PC-3 (cell line): Measurements from ENCODE around the gene ARHGAP22. TPM values are rescaled to one million over a fixed set of nuclear protein-coding genes. Genes with fewer than 3 reads are reported as not detected.

Source experiments
- ATAC-seq: fragments of 200-7000 bp; cut with Tn5 transposase; 2 replicates; pipeline ENCODE4 v1.9.1; 2020; ENCODE audit warnings: mild to moderate bottlenecking, moderate library complexity
- BruUV-seq: library from RNA; stranded (reverse); fragments of 400-500 nt; replicated peaks from 2 replicates; lab custom pipeline; 2021; lab: Mats Ljungman, UMichigan
- CTCF ChIA-PET: fragments of 300-600 bp; sonication (Branson Sonifier 250); formaldehyde crosslinking; loops from one replicate; lab custom pipeline; 2022; ENCODE audit warnings: antibody characterized with exemption; lab: Charles Lee
- POLR2A ChIA-PET: fragments of 300-600 bp; sonication (Branson Sonifier 250); formaldehyde crosslinking; loops from one replicate; lab custom pipeline; 2022; ENCODE audit warnings: antibody characterized with exemption; ENCODE audit not compliant: unreplicated experiment; lab: Charles Lee
- DNase-seq: peaks from one replicate; pipeline ENCODE4 v3.0.0-alpha.2; 2015
- H2AFZ ChIP-seq: fragments of 300-600 bp; sonication (generic); 2 replicates; pipeline ENCODE4 v1.6.0; 2016; ENCODE audit warnings: antibody characterized with exemption, low read length
- H3F3A ChIP-seq: fragments of 300-600 bp; sonication (generic); one replicate; pipeline ENCODE4 v1.6.0; 2017; ENCODE audit warnings: antibody characterized with exemption, low read length, control low read depth, mild to moderate bottlenecking; ENCODE audit not compliant: unreplicated experiment
- H3K27ac ChIP-seq: fragments of 300-600 bp; sonication (generic); 2 replicates; pipeline ENCODE4 v1.5.1; 2016; ENCODE audit warnings: mild to moderate bottlenecking, low read length
- H3K27me3 ChIP-seq: fragments of 300-600 bp; sonication (generic); 2 replicates; pipeline ENCODE4 v1.6.1; 2016; ENCODE audit warnings: low read length, mixed read lengths
- H3K36me3 ChIP-seq: fragments of 300-600 bp; sonication (generic); 2 replicates; pipeline ENCODE4 v1.6.1; 2016; ENCODE audit warnings: low read depth, mixed run types, low read length, mixed read lengths
- H3K4me1 ChIP-seq: fragments of 300-600 bp; sonication (generic); 2 replicates; pipeline ENCODE4 v1.5.1; 2016; ENCODE audit warnings: low read length; ENCODE audit not compliant: insufficient read depth
- H3K4me2 ChIP-seq: fragments of 300-600 bp; sonication (generic); 2 replicates; pipeline ENCODE4 v1.6.0; 2016; ENCODE audit warnings: low read length
- H3K4me3 ChIP-seq: fragments of 300-600 bp; sonication (generic); 2 replicates; pipeline ENCODE4 v1.5.1; 2016; ENCODE audit warnings: mild to moderate bottlenecking, low read length, mixed read lengths
- H3K79me2 ChIP-seq: fragments of 300-600 bp; sonication (generic); 2 replicates; pipeline ENCODE4 v1.6.1; 2017; ENCODE audit warnings: low read length, mixed read lengths
- H3K9ac ChIP-seq: fragments of 300-600 bp; sonication (generic); 2 replicates; pipeline ENCODE4 v1.6.0; 2016; ENCODE audit warnings: mild to moderate bottlenecking, low read length
- H3K9me2 ChIP-seq: fragments of 300-600 bp; sonication (generic); replicated peaks from 2 replicates; pipeline ENCODE4 v1.6.1; 2016; ENCODE audit warnings: mixed run types, low read length, mixed read lengths
- H3K9me3 ChIP-seq: fragments of 300-600 bp; sonication (generic); 2 replicates; pipeline ENCODE4 v1.6.1; 2016; ENCODE audit warnings: low read length, mixed read lengths
- H4K20me1 ChIP-seq: fragments of 300-600 bp; sonication (generic); 2 replicates; pipeline ENCODE4 v1.6.1; 2016; ENCODE audit warnings: low read length, mixed read lengths
- EZH2 ChIP-seq: fragments of 300-600 bp; sonication (generic); IDR thresholded peaks from one replicate; pipeline ENCODE4 v1.6.1; 2017; ENCODE audit warnings: antibody characterized with exemption, mild to moderate bottlenecking, low read length; ENCODE audit not compliant: unreplicated experiment
- EZH2phosphoT487 ChIP-seq: fragments of 300-600 bp; sonication (generic); IDR thresholded peaks from 2 replicates; pipeline ENCODE4 v1.6.1; 2018; ENCODE audit warnings: mild to moderate bottlenecking, antibody characterized with exemption, low read length, borderline replicate concordance
- intact Hi-C: fragments of 100-400 bp; cut with micrococcal nuclease; formaldehyde crosslinking; loops from 2 replicates; pipeline ENCODE4 v1.9.0; 2023
- total RNA-seq: library from RNA; depleted of rRNA; stranded (reverse); fragments of >200 nt; gene quantifications from 2 replicates; pipeline ENCODE4 v1.2.3, GENCODE V29; 2014
- TF ChIP-seq, protein P1 (sequence below): fragments of 300-600 bp; sonication (generic); conservative IDR thresholded peaks from 2 replicates; pipeline ENCODE4 v1.5.1; 2017; ENCODE audit warnings: antibody characterized with exemption, low read depth, mild to moderate bottlenecking, low read length

The ARHGAP22 gene
- total RNA-seq, 1 experiment from 2014 or later: 12.2 TPM

DNA sequence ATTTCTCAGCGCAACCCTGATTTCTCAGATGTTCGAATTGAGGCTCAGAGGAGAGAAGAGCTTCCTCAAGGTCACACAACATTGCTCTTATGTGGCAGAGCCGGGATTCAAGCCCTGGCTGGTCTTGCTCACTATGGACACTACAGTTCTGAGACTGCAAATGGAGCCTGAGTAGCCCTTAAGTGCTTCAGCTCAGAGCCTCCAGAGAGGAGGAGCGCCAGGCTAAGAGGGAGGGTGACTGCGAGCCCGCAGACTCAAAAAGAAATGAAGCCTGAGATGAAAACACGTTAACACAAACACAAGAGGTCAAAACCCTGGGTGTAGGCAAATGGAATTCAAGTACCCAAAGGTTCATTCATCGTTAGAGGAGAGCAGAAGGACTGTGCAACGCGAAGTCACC, 13.9 kb downstream of the ARHGAP22 start:
- H3K79me2 ChIP-seq: no peaks in the 10 kb centered on the region
- no peak overlapping the region for H3K9ac ChIP-seq
- no peak for ATAC-seq

DNA sequence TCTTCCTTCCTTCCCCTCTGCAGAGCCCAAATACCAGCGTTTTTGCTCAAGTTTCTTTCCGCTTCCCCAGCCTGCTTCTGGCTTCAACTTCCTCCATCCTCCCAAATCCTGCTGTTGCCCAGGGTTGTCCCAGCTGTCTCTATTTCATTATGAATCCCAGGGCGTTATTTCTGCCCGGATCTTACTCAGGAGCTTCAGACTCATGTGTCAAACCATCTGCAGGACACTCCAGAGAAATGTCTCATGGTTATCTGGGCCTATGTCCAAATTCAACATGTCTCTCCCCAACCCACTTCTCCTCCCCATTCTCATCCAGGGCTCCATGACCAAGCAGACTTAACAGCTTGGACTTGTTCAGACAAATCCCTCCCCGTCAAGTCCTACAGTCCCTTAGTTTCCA, 15.6 kb downstream of the ARHGAP22 start:
- intact Hi-C loops: no loop called here
- Histone ChIP-seq H3F3A (no peaks in the 10 kb centered on the region), H3K4me3 (no peak overlapping the region), H3K9me3 (no peaks in the 10 kb centered on the region), H3K27me3 (no peaks in the 10 kb centered on the region), H3K36me3 (no peaks in the 10 kb centered on the region), H3K9ac (no peak overlapping the region), H3K4me2 (no peak overlapping the region), H4K20me1 (no peaks in the 10 kb centered on the region), H3K27ac (no peak overlapping the region), H3K4me1 (no peaks in the 10 kb centered on the region), H3K79me2 (no peaks in the 10 kb centered on the region), H3K9me2 (no peaks in the 10 kb centered on the region), H2AFZ (no peak overlapping the region)
- DNase-seq (no peak), ATAC-seq (no peak)
- ChIA-PET CTCF (no interaction called here), POLR2A (no interaction called here)
- no TSS peak for BruUV-seq
- TF ChIP-seq, protein P1, sequence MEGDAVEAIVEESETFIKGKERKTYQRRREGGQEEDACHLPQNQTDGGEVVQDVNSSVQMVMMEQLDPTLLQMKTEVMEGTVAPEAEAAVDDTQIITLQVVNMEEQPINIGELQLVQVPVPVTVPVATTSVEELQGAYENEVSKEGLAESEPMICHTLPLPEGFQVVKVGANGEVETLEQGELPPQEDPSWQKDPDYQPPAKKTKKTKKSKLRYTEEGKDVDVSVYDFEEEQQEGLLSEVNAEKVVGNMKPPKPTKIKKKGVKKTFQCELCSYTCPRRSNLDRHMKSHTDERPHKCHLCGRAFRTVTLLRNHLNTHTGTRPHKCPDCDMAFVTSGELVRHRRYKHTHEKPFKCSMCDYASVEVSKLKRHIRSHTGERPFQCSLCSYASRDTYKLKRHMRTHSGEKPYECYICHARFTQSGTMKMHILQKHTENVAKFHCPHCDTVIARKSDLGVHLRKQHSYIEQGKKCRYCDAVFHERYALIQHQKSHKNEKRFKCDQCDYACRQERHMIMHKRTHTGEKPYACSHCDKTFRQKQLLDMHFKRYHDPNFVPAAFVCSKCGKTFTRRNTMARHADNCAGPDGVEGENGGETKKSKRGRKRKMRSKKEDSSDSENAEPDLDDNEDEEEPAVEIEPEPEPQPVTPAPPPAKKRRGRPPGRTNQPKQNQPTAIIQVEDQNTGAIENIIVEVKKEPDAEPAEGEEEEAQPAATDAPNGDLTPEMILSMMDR: no peak
- TF ChIP-seq EZH2 (no peak), EZH2phosphoT487 (no peak)

More for the DNA sequence above, 13.9 kb downstream of the ARHGAP22 start:
- no TSS peak for BruUV-seq
- ChIA-PET POLR2A (no interaction called here), CTCF (no interaction called here)
- Histone ChIP-seq H3K9me2 (no peaks in the 10 kb centered on the region), H4K20me1 (no peaks in the 10 kb centered on the region), H3K4me2 (no peak overlapping the region), H3K4me3 (no peak overlapping the region), H3K27me3 (no peaks in the 10 kb centered on the region), H3K36me3 (no peaks in the 10 kb centered on the region), H3K4me1 (no peaks in the 10 kb centered on the region), H3F3A (no peaks in the 10 kb centered on the region), H2AFZ (no peak overlapping the region), H3K9me3 (no peaks in the 10 kb centered on the region), H3K27ac (no peak overlapping the region)
- no peak for DNase-seq
- TF ChIP-seq, protein P1: no peak
- no peak for TF ChIP-seq EZH2
- TF ChIP-seq EZH2phosphoT487: no peak
- intact Hi-C loops: no loop called here

DNA sequence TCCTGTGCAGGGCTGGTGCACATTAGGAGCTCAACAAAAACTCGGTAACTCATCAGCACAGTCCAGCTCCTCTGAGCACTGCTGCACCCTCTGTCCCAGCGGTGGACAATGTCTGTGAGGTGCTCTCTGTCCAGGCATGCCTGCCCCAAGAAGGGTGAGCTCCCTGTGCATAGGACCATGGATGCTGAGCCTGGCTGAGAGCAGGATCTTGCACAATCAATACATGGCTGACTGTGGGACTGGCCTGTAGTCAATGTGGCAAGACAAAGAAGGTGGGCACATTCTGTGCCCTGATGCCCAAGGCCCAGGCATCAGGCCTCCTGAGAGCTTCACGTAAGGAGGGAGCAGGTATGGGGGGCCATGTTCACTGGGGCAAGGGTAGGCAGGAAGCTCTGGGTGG, 17.1 kb downstream of the ARHGAP22 start:
- Histone ChIP-seq H3K27ac (no peak overlapping the region), H3K9ac (no peak overlapping the region), H3K27me3 (no peaks in the 10 kb centered on the region), H3K36me3 (no peaks in the 10 kb centered on the region), H4K20me1 (no peaks in the 10 kb centered on the region), H3K79me2 (no peaks in the 10 kb centered on the region), H2AFZ (no peak overlapping the region), H3K4me3 (no peak overlapping the region), H3F3A (no peaks in the 10 kb centered on the region), H3K4me2 (no peak overlapping the region), H3K4me1 (no peaks in the 10 kb centered on the region), H3K9me2 (no peaks in the 10 kb centered on the region), H3K9me3 (no peaks in the 10 kb centered on the region)
- ChIA-PET POLR2A (no interaction called here), CTCF (no interaction called here)
- TF ChIP-seq, protein P1: no peak
- no peak for TF ChIP-seq EZH2
- ATAC-seq: no peak
- no TSS peak for BruUV-seq
- intact Hi-C loops: no loop called here
- DNase-seq: no peak
